Astrocyte of the cerebellum (primary cell): ENCODE data around the gene XRCC1.
"Not testable (repeated sequence)": the region's sequence is repeated elsewhere in the genome, so short reads cannot be mapped to it uniquely, and the experiment has no call there.

Experiments used
- DNase-seq: peaks from one replicate; pipeline ENCODE4 v3.0.0-alpha.2; 2011; ENCODE audit warnings: low read depth
- H3K4me3 ChIP-seq: 2 replicates; pipeline ENCODE4 v1.5.1; 2011; ENCODE audit warnings: mild to moderate bottlenecking, low read depth, low read length, moderate library complexity
- in situ Hi-C: cut with HindIII; loops from 2 replicates; pipeline ENCODE4 v1.10.0; 2017; ENCODE audit warnings: low sequenced_read_pairs
- TF ChIP-seq, protein P1 (sequence below): IDR thresholded peaks from 2 replicates; pipeline ENCODE4 v1.5.1; 2012; ENCODE audit warnings: low read length, low read depth, moderate library complexity, mild to moderate bottlenecking; ENCODE audit errors: missing control alignments

The XRCC1 gene

GRCh38 chr19:43605875-43606568, 30.7 kb upstream of the XRCC1 start:
- in situ Hi-C loops, result no loop called here
- TF ChIP-seq, protein P1, sequence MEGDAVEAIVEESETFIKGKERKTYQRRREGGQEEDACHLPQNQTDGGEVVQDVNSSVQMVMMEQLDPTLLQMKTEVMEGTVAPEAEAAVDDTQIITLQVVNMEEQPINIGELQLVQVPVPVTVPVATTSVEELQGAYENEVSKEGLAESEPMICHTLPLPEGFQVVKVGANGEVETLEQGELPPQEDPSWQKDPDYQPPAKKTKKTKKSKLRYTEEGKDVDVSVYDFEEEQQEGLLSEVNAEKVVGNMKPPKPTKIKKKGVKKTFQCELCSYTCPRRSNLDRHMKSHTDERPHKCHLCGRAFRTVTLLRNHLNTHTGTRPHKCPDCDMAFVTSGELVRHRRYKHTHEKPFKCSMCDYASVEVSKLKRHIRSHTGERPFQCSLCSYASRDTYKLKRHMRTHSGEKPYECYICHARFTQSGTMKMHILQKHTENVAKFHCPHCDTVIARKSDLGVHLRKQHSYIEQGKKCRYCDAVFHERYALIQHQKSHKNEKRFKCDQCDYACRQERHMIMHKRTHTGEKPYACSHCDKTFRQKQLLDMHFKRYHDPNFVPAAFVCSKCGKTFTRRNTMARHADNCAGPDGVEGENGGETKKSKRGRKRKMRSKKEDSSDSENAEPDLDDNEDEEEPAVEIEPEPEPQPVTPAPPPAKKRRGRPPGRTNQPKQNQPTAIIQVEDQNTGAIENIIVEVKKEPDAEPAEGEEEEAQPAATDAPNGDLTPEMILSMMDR, result no peak
- no peak overlapping the region for H3K4me3 ChIP-seq
- no peak for DNase-seq

- H3K4me3 ChIP-seq, DNase-seq, in situ Hi-C loops: not testable (repeated sequence)
Measured at GRCh38 chr19:43600326-43600725, 25.0 kb upstream of the XRCC1 start.

- in situ Hi-C loops, result loop anchor here (5.0 kb wide), 1 partner anchor 42 kb away; no protein-coding TSS in a partner anchor
- TF ChIP-seq, protein P1, result no peak
- no peak overlapping the region for H3K4me3 ChIP-seq
- no peak for DNase-seq
Measured at GRCh38 chr19:43599635-43600295, 24.4 kb upstream of the XRCC1 start.

GRCh38 chr19:43598445-43599240, 23.3 kb upstream of the XRCC1 start:
- in situ Hi-C loops, result loop anchor here (5.0 kb wide), 1 partner anchor 41 kb away; no protein-coding TSS in a partner anchor
- DNase-seq, result no peak
- H3K4me3 ChIP-seq, result no peak overlapping the region
- TF ChIP-seq, protein P1, result no peak

- peak overlapping the region; percentile 63 for H3K4me3 ChIP-seq
- TF ChIP-seq, protein P1, result no peak
- in situ Hi-C loops, result loop anchor here (5.0 kb wide), 1 partner anchor 41 kb away; no protein-coding TSS in a partner anchor
- DNase-seq, result no peak
Measured at GRCh38 chr19:43597876-43598275, 22.5 kb upstream of the XRCC1 start.

DNA sequence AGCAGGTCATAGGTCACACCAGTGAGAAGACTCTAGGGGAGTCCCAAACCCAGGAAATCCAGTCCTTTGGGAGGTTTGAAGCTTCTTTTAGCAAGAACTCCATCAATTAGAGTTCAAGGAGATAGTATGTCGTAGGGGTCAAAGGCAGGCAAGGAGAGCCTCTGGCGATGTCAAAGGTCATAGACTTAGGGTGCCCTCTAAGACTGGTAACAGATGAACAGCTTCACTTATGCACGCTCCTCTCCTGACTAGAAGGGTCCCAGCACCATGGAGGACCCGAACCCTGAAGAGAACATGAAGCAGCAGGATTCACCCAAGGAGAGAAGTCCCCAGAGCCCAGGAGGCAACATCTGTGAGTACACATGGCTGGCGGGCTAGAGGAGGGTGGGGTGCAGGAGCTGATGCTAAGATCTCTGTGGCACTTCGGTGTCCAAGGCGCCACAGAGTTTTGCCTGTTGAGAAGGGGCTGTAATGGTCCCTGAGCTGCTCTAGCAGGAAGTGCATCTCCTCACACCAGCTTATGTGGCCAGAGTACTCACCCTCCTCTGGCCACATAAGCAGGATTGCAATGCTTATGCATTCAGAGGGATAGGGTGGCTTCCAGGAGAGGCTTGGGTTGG, 21.6 kb upstream of the XRCC1 start:
- H3K4me3 ChIP-seq, result peak overlapping the region; percentile 63
- TF ChIP-seq, protein P1, result no peak
- in situ Hi-C loops, result loop anchor here (5.0 kb wide), 1 partner anchor 40 kb away; no protein-coding TSS in a partner anchor
- no peak for DNase-seq
